GM19452 (cell line): Measurements from ENCODE around the gene ZNF202.

Experiments used
- ATAC-seq: cut with Tn5 transposase; IDR thresholded peaks from one replicate; pipeline ENCODE4 v1.9.1; 2021; ENCODE audit not compliant: unreplicated experiment

Gene ZNF202

DNA sequence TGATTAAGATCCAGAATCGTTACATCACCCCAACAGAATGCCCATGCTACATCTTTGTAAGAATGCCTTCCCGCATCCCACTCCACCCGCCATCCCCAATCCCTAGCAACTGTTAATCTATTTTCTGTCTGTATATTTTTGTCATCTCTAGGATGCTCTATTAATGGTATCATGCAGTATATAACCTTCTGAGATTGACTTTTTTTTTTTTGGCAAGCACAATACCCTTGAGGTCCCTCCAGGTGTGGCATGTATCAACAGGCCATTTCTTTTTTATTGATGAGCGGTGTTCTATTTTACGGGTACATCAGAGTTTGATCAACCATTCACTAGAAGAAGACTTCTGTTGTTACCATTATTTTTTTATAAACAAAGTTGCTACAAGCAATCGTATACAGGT, 56.9 kb downstream of the ZNF202 start:
- ATAC-seq = no peak

DNA sequence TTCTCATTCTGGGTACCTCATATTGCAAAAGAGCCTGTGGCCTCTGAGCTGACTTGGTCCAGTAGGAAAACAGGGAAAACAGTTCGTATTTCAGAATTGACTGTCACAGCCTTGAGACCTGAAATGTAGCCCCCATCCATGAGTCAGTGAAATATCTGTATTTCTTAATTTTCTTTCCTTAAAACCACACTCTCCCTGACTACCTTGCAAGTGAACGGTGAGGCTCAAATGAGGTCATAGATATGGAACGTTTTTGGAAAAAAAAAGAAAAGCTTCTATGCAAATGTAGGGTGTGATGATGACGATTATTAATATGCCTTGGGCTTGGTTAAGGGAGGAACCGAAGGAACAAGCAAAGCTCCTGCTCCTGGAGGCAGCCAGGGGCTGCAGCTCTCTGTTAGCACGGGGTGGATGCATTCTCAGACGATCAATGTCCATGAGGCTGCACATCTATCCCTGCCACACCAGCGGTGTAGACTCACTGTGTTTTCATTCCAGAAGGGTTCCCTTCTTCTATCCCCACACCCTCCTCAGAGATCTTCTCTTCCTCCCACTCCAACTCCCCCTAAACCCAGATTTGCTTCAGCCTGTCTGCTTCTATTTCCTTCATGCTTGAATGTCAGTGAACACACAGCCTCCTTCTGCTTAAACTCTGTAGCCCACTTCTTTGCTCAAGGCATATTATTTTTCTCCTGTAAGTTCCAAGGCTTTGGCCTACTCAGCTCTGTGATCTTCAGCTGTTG, 57.9 kb downstream of the ZNF202 start:
- ATAC-seq = no peak

DNA sequence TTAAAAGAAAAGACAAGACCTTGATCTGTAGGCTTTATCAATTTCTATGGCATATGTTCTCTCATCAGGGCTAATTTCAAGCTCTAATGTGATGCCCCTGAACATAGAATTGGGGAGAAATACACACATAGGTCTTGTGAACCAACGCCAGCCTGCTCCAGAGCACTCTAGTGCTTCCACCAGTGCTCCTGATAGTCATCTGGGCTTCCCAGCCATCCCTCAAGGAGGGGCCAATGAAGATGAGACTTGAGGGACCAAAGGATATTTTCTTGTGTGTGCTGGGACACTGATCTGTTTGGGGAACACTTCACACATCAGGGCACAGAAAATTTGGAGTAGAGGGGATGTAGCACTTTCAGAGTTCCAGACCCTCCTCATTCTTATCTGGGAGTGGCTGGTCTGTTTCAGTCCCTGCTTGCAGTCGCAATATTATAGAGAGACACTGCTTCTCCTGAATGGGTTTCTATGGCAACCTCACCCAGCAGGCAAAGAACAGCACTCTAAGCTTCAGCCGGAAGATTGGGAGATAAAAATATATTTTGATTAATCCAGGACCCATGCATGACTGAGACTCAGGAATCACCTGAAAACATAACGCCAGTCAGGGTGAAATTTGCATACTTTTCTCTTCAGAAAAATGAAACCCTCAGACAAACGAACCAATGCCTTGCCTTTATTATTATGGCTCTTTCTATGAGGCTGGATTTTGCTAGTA, 58.6 kb downstream of the ZNF202 start:
- ATAC-seq = no peak

DNA sequence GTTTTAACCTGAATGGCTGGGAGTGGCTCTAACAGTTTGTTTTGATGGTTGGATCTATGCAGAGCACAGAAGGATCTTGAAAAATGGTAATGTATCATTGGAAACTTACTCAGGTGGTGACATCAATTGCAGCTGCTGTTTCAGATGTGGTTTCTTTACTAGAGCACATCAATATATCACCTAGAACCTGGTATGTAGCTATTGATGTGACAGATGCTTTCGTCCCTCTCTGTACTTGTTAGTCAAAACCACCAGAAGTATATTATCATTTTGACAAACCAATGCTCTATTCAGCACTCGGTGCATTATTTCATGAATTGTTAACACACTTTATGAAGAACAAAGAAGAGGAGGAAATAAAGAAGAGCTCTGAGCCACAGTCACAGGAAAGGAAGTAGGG, 60.4 kb downstream of the ZNF202 start:
- no peak for ATAC-seq

DNA sequence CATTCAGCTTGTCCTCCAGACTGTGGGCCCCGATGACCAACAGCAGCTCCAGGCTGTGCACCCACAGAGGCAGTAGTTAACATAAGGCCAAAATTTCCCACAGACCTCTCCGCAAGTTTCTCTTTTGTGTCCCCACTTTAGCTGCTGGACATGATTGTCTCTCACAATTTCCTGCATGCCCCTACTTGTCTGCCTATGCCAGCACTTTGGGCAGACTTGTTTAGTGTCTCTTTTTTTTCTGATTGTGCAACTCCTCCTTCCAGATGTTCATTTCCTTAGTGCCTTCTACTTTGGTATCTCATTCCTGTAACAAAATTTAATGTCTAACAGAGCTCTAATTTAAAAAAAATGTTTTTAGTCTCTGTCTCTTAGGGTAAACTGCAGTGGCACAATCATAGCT, 63.2 kb downstream of the ZNF202 start:
- no peak for ATAC-seq

DNA sequence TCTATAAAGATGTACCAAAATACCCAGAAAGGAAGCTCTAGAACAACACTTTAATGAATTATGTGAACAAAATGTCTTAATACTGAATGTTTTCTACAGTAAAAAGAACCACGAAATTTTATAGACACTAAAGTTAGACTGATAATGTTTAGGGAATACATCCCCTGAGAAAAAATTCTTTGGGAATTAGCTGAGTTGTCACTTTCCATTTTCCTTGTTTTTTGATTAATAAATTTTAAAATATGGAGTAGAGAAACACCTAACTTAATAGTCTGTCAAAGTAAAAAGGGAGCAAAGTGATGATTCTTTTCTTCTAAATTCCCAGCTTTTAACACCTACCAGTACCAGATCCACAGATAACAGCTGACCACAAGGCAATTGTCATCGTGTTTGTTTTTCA, 64.0 kb downstream of the ZNF202 start:
- no peak for ATAC-seq

DNA sequence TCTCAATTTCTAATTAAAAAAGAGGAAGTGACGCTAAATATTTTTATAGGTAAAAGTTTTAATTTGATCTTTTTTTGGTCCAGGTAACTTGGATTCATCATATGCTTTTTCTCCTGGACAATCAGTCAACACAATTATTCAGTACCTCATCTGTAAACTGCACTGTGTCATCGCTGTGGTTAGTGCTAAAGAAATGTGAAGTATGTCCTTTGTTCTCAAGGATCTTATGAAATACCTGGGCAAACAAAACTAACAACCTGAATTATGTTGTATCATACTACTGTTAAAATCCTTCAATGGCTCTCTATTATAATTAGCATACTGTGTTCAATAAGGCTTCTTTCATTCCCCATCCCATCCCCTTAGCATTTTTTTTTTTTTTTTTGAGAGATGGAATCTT, 67.2 kb downstream of the ZNF202 start:
- no peak for ATAC-seq
